GM18517 (cell line): Measurements from ENCODE around the gene USE1.

Experiments
- ATAC-seq: cut with Tn5 transposase; IDR thresholded peaks from one replicate; pipeline ENCODE4 v1.9.1; 2021; ENCODE audit warnings: mild to moderate bottlenecking, moderate library complexity; ENCODE audit not compliant: unreplicated experiment

USE1 gene

GRCh38 chr19:17235971-17236777 lies 21.0 kb downstream of the USE1 start:
- no peak for ATAC-seq

- no peak for ATAC-seq
Measured at GRCh38 chr19:17236811-17237543, 21.8 kb downstream of the USE1 start.

- ATAC-seq = no peak
Measured at GRCh38 chr19:17237747-17238706, 22.9 kb downstream of the USE1 start.

GRCh38 chr19:17240062-17240752 lies 25.1 kb downstream of the USE1 start:
- ATAC-seq = no peak

DNA sequence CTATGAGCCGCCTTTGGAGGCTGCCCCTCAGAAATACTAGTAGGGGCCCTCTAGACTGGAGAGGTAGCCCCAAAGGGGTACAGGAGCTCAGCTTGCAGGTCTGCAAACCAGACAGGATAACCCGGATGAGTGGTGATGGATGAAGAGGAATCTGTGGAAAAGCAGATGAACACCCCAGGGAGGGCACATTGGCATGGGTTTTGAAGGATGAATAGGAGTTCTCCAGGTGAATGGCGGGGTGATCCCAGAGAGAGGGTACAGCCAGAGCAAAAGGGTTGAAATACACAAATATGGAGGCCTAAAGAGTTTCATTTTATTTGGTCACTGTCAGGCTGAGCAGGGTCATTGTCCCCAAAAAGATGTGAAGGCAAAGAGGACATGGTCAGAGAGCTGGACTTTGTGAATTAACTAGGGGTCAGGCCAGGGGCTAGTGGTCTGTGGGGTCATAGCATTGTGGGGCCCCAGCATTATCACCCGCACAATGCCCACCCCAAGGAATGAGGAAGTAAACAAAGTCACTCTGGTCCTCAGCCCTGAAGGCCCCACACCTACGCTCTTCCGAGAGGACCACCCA lies 25.8 kb downstream of the USE1 start:
- no peak for ATAC-seq

DNA sequence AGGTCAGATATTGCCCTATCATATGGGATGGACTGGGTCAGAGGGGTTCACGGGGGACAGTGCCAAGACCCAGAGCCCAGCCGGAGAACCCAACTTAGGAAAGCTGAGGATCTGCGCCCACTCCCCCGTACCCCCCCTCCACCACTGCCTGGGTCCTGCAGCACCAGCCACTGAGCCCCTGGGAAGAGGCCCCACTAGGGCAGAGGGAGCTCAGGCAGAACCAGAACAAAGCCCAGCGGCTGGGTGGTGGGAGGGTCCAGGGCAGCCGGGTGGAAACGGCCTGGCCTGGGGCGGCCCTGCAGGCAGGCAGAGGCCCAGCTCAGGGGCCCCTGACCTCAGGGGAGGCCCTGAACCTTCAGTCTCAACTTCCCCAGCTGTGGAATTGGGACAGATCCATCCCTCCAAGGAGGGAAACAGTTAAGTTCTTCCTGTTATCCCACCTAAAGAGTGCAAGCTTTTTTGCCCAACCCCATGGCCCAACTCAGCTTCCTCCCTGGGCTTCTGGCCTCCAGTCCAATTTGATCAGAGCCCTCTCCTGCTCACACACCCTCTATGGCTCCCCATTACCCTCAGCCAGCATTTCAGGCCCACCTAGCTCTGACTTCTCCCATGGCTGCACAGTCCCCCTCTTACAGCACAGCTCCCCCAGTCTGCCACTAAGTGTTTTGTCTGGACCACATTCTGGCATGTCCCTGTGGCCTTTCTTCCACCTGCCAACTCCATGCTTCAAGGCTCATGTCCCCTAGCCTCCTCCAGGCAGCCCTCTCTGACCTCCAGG lies 27.5 kb downstream of the USE1 start:
- no peak for ATAC-seq

- ATAC-seq = no peak
Measured at GRCh38 chr19:17243211-17243829, 28.2 kb downstream of the USE1 start.

- ATAC-seq = no peak
Measured at GRCh38 chr19:17243830-17244617, 28.9 kb downstream of the USE1 start.

- ATAC-seq = no peak
Measured at GRCh38 chr19:17244618-17245534, 29.7 kb downstream of the USE1 start.

DNA sequence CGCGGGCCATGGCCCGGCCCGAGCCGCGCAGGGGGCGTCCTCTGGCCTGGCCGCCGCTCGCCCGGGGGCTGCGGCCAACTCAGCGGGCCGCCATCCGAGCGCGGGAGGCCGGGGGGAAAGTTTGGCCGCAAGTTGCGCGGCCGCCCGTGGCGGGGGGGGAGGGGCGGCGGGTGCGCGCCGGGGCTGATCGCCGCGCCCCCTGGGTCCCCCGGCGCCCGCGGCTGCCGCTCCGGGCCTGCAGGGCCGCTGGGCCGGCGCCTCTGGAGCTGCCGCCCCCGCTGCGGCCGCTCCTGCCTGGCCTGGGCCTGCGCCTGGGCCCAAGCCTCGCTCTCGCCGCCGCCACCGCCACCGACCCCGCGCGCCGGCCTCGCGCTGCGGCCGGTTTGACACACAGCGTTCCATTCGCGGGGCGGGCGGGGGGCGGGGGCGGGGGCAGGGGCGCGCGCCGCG lies 30.4 kb downstream of the USE1 start, which contains the start of gene NR2F6:
NR2F6 (minus strand) TSS at position 385 of the 450 bp plus-strand sequence. CDS start 699 bp downstream, outside the sequence.
- no peak for ATAC-seq

DNA sequence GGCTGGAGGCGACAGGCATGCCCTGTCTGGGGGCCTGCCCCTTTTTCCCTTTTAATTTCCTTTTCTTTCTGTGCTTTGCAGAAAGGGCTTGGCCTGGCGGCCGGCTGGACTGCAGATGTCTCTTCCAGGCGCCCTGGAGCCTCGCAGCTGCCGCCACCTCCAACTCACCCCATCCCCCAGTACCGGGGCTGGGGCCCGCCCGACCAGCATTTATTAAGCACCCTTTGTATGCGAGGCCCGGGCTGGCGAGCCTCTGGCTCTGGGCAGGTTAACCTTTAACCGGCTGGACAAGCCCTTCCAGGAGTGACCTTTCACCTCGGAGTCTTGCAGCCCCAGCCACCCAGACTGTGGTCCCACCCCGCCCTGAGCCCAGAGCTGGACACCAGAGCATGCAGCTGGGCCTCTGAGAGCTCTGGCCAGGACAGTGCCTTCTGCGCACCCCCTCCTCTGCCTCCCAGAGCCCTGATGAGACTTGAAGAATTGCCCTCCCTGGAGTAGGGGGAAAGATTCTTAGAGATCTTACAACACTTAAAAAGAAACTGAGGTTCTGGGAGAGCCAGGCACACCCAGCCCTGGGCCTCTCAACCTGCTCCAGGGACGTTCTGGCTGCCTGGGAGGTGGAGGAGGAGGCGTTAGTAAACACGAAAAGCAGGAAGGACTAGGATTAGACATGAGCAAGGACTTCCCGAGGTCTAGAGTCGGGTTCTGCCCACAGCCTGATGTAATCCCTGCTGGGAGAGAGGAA lies 31.7 kb downstream of the USE1 start:
- ATAC-seq = no peak

GRCh38 chr19:17248011-17248776 lies 33.0 kb downstream of the USE1 start:
- no peak for ATAC-seq

GRCh38 chr19:17249887-17250548 lies 34.9 kb downstream of the USE1 start:
- ATAC-seq = no peak

DNA sequence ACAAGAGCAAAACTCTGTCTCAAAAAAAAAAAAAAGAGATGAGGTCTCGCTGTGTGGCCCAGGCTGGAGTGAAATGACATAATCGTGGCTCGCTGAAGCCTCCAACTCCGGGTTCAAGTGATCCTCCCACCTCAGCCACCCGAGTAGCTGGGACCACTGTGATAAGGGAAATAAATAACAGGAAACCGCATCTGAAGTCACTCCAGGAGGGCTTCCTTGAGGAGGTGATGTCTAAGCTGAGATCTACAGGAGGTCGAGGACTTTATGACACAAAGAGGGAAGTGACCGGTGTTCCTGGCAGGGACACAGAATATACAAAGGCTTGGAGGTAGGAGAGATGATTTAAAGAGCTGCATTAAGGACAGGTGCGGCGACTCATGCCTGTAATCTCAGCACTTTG lies 39.5 kb downstream of the USE1 start:
- ATAC-seq = no peak

- ATAC-seq = no peak
Measured at GRCh38 chr19:17255150-17255621, 40.0 kb downstream of the USE1 start.
